Measurements from ENCODE around the gene WDR41. TPM values are rescaled to one million over a fixed set of nuclear protein-coding genes. Genes with fewer than 3 reads are reported as not detected.

Gene WDR41
- total and polyA plus RNA-seq, 4 donors = 13.9 to 81.4 (median 29.6) TPM

- H3K4me3 ChIP-seq = no peak overlapping the region
- H3K36me3 ChIP-seq (ENCODE audit: control insufficient read depth in 4 of 4, insufficient read depth in 4 of 4, low read length in 4 of 4) = no peaks in the 10 kb centered on the region
- H3K9ac ChIP-seq (ENCODE audit: insufficient read depth in 1 of 2, low read length in 2 of 2) = no peak overlapping the region
- 88 to 92% methylated on average over 6 of the region's 6 CpGs for WGBS, 2 donors
- H3K4me1 ChIP-seq (ENCODE audit: control insufficient read depth in 5 of 5, insufficient read depth in 5 of 5, low read length in 5 of 5) = no peaks in the 10 kb centered on the region
- H3K27ac ChIP-seq (ENCODE audit: low read depth in 1 of 2, low read length in 1 of 2) = no peak overlapping the region
- TF ChIP-seq CTCF (IDR thresholded peaks at IDR 0.05; ENCODE audit: control extremely low read depth, extremely low read depth) = no peak
- ATAC-seq (ENCODE audit: insufficient read depth, low FRiP score) (no peak), DNase-seq (no peak)
- no peaks in the 10 kb centered on the region for H3K27me3 ChIP-seq (ENCODE audit: control insufficient read depth in 3 of 3, insufficient read depth in 3 of 3, low read length in 2 of 3)
- peaks cover 0 to 2% (median 0%) of the 10 kb centered on the region in 4 donors for H3K9me3 ChIP-seq (ENCODE audit: control insufficient read depth in 4 of 4, insufficient read depth in 3 of 4, low read length in 3 of 4)
Measured at GRCh38 chr5:77402796-77403195, 89.3 kb downstream of the WDR41 start.

- no peaks in the 10 kb centered on the region for H3K36me3 ChIP-seq (ENCODE audit: control insufficient read depth in 4 of 4, insufficient read depth in 4 of 4, low read length in 4 of 4)
- peaks cover 0 to 2% (median 0%) of the 10 kb centered on the region in 4 donors for H3K9me3 ChIP-seq (ENCODE audit: control insufficient read depth in 4 of 4, insufficient read depth in 3 of 4, low read length in 3 of 4)
- H3K27me3 ChIP-seq (ENCODE audit: control insufficient read depth in 3 of 3, insufficient read depth in 3 of 3, low read length in 2 of 3) = no peaks in the 10 kb centered on the region
- no peak for DNase-seq
- H3K27ac ChIP-seq (ENCODE audit: low read depth in 1 of 2, low read length in 1 of 2) = no peak overlapping the region
- H3K4me3 ChIP-seq = no peak overlapping the region
- no peak for TF ChIP-seq CTCF (IDR thresholded peaks at IDR 0.05; ENCODE audit: control extremely low read depth, extremely low read depth)
- no peak for ATAC-seq (ENCODE audit: insufficient read depth, low FRiP score)
- 35 to 69% methylated on average over 1 of the region's 1 CpG for WGBS, 2 donors
- H3K4me1 ChIP-seq (ENCODE audit: control insufficient read depth in 5 of 5, insufficient read depth in 5 of 5, low read length in 5 of 5) = no peaks in the 10 kb centered on the region
- no peak overlapping the region for H3K9ac ChIP-seq (ENCODE audit: insufficient read depth in 1 of 2, low read length in 2 of 2)
Measured at GRCh38 chr5:77400645-77401044, 91.5 kb downstream of the WDR41 start.

GRCh38 chr5:77398896-77399295 is 93.2 kb downstream of the WDR41 start:
- no peaks in the 10 kb centered on the region for H3K9me3 ChIP-seq (ENCODE audit: control insufficient read depth in 4 of 4, insufficient read depth in 3 of 4, low read length in 3 of 4)
- no peak overlapping the region for H3K9ac ChIP-seq (ENCODE audit: insufficient read depth in 1 of 2, low read length in 2 of 2)
- no peak for ATAC-seq (ENCODE audit: insufficient read depth, low FRiP score)
- H3K4me1 ChIP-seq (ENCODE audit: control insufficient read depth in 5 of 5, insufficient read depth in 5 of 5, low read length in 5 of 5) = no peaks in the 10 kb centered on the region
- H3K27me3 ChIP-seq (ENCODE audit: control insufficient read depth in 3 of 3, insufficient read depth in 3 of 3, low read length in 2 of 3) = no peaks in the 10 kb centered on the region
- no peak for DNase-seq
- H3K4me3 ChIP-seq = no peak overlapping the region
- 92 to 96% methylated on average over 8 of the region's 8 CpGs for WGBS, 2 donors
- no peak overlapping the region for H3K27ac ChIP-seq (ENCODE audit: low read depth in 1 of 2, low read length in 1 of 2)
- no peaks in the 10 kb centered on the region for H3K36me3 ChIP-seq (ENCODE audit: control insufficient read depth in 4 of 4, insufficient read depth in 4 of 4, low read length in 4 of 4)
- TF ChIP-seq CTCF (IDR thresholded peaks at IDR 0.05; ENCODE audit: control extremely low read depth, extremely low read depth) = no peak

GRCh38 chr5:77398458-77398857 is 93.7 kb downstream of the WDR41 start:
- WGBS, 2 donors = 97 to 98% methylated on average over 13 of the region's 13 CpGs
- no peak for TF ChIP-seq CTCF (IDR thresholded peaks at IDR 0.05; ENCODE audit: control extremely low read depth, extremely low read depth)
- Histone ChIP-seq H3K27ac (ENCODE audit: low read depth in 1 of 2, low read length in 1 of 2) (no peak overlapping the region), H3K36me3 (ENCODE audit: control insufficient read depth in 4 of 4, insufficient read depth in 4 of 4, low read length in 4 of 4) (no peaks in the 10 kb centered on the region), H3K27me3 (ENCODE audit: control insufficient read depth in 3 of 3, insufficient read depth in 3 of 3, low read length in 2 of 3) (no peaks in the 10 kb centered on the region), H3K9ac (ENCODE audit: insufficient read depth in 1 of 2, low read length in 2 of 2) (no peak overlapping the region), H3K9me3 (ENCODE audit: control insufficient read depth in 4 of 4, insufficient read depth in 3 of 4, low read length in 3 of 4) (no peaks in the 10 kb centered on the region), H3K4me1 (ENCODE audit: control insufficient read depth in 5 of 5, insufficient read depth in 5 of 5, low read length in 5 of 5) (no peaks in the 10 kb centered on the region), H3K4me3 (no peak overlapping the region)
- DNase-seq = no peak
- ATAC-seq (ENCODE audit: insufficient read depth, low FRiP score) = no peak
